HEK293 (cell line): ENCODE data around the gene CYP26A1.

Experiments used
- CTCF ChIA-PET: fragments of 350-600 bp; formaldehyde crosslinking; extraction: SDS; loops from one replicate; lab custom pipeline; 2021; ENCODE audit warnings: antibody characterized with exemption; lab: Yijun Ruan, JAX
- POLR2A ChIA-PET: fragments of 300-600 bp; formaldehyde crosslinking; extraction: SDS; loops from one replicate; lab custom pipeline; 2020; ENCODE audit warnings: antibody characterized with exemption, inconsistent platforms; lab: Yijun Ruan, JAX
- H3K27ac ChIP-seq: fragments of 200-500 bp; sonication (Bioruptor generic); 2 replicates; pipeline ENCODE4 v1.5.1; 2014; ENCODE audit warnings: low read depth, low read length, control low read depth, inconsistent platforms; ENCODE audit errors: extremely low read depth
- H3K36me3 ChIP-seq, 2 experiments: fragments of 200-500 bp in 1 of 2; sonication (Bioruptor generic) in 1 of 2; 1 replicate in 1 of 2; 2 replicates in 1 of 2; pipeline ENCODE4 v1.5.1; 2014 to 2017; ENCODE audit warnings: inconsistent platforms in 2 of 2, low read length in 2 of 2; ENCODE audit not compliant: control insufficient read depth in 2 of 2, insufficient read depth in 1 of 2
- H3K4me1 ChIP-seq: fragments of 200-500 bp; sonication (Bioruptor generic); 2 replicates; pipeline ENCODE4 v1.5.1; 2014; ENCODE audit warnings: mild to moderate bottlenecking, low read length, inconsistent platforms; ENCODE audit not compliant: control insufficient read depth, insufficient read depth
- H3K4me3 ChIP-seq: 2 replicates; pipeline ENCODE4 v1.5.1; 2011; ENCODE audit warnings: low read depth, mild to moderate bottlenecking, control low read depth, low read length, moderate library complexity
- H3K9me3 ChIP-seq: fragments of 200-500 bp; sonication (Bioruptor generic); 2 replicates; pipeline ENCODE4 v1.5.1; 2014; ENCODE audit warnings: low read depth, low read length, inconsistent platforms; ENCODE audit not compliant: control insufficient read depth, insufficient read depth
- CTCF ChIP-seq: fragments of 450-650 bp; formaldehyde crosslinking; IDR thresholded peaks from 2 replicates; pipeline ENCODE4 v1.5.1; 2016; ENCODE audit warnings: missing biosample characterization, missing genetic modification characterization
- GLIS2 ChIP-seq: fragments of 450-650 bp; formaldehyde crosslinking; IDR thresholded peaks from 2 replicates; pipeline ENCODE4 v1.5.1; 2016; ENCODE audit warnings: missing biosample characterization, missing genetic modification characterization
- PBX3 ChIP-seq: sonication (generic); formaldehyde crosslinking; IDR thresholded peaks from 2 replicates; pipeline ENCODE4 v1.8.1; 2022; ENCODE audit warnings: mild to moderate bottlenecking, moderate library complexity, missing genetic modification reagents
- REST ChIP-seq: fragments of 450-650 bp; formaldehyde crosslinking; IDR thresholded peaks from 2 replicates; pipeline ENCODE4 v1.5.1; 2016; ENCODE audit warnings: missing biosample characterization, missing genetic modification characterization
- ZBTB26 ChIP-seq: fragments of 450-650 bp; formaldehyde crosslinking; optimal IDR thresholded peaks from 2 replicates; pipeline ENCODE3; 2016; ENCODE audit warnings: missing biosample characterization, mild to moderate bottlenecking, missing genetic modification characterization
- ZBTB48 ChIP-seq: fragments of 450-650 bp; formaldehyde crosslinking; IDR thresholded peaks from 2 replicates; pipeline ENCODE4 v1.5.1; 2016; ENCODE audit warnings: missing biosample characterization, missing genetic modification characterization
- ZBTB49 ChIP-seq: fragments of 450-650 bp; formaldehyde crosslinking; IDR thresholded peaks from 2 replicates; pipeline ENCODE4 v1.5.1; 2016; ENCODE audit warnings: missing biosample characterization, missing genetic modification characterization, low read depth
- ZBTB7A ChIP-seq: fragments of 450-650 bp; formaldehyde crosslinking; IDR thresholded peaks from 2 replicates; pipeline ENCODE4 v1.5.1; 2016; ENCODE audit warnings: low read depth, missing biosample characterization, missing genetic modification characterization
- ZNF146 ChIP-seq: fragments of 450-650 bp; formaldehyde crosslinking; IDR thresholded peaks from 2 replicates; pipeline ENCODE4 v1.5.1; 2016; ENCODE audit warnings: missing biosample characterization, missing genetic modification characterization
- ZNF416 ChIP-seq: fragments of 450-650 bp; formaldehyde crosslinking; IDR thresholded peaks from 2 replicates; pipeline ENCODE4 v1.5.1; 2016; ENCODE audit warnings: missing biosample characterization, missing genetic modification characterization
- ZNF423 ChIP-seq: fragments of 450-650 bp; formaldehyde crosslinking; IDR thresholded peaks from 2 replicates; pipeline ENCODE4 v1.5.1; 2016; ENCODE audit warnings: missing biosample characterization, missing genetic modification characterization
- ZNF549 ChIP-seq: fragments of 450-650 bp; IDR thresholded peaks from 2 replicates; pipeline ENCODE4 v1.5.1; 2018; ENCODE audit warnings: missing biosample characterization, missing genetic modification characterization, mild to moderate bottlenecking, inconsistent platforms, moderate library complexity
- ZNF600 ChIP-seq: fragments of 450-650 bp; formaldehyde crosslinking; IDR thresholded peaks from 2 replicates; pipeline ENCODE4 v1.5.1; 2016; ENCODE audit warnings: missing biosample characterization, missing genetic modification characterization
- ZNF621 ChIP-seq: fragments of 450-650 bp; formaldehyde crosslinking; IDR thresholded peaks from 2 replicates; pipeline ENCODE4 v1.5.1; 2017; ENCODE audit warnings: missing biosample characterization, missing genetic modification characterization
- ZNF660 ChIP-seq: fragments of 450-650 bp; IDR thresholded peaks from 2 replicates; pipeline ENCODE4 v1.5.1; 2018; ENCODE audit warnings: missing biosample characterization, mild to moderate bottlenecking, missing genetic modification characterization
- ZNF664 ChIP-seq: fragments of 450-650 bp; formaldehyde crosslinking; IDR thresholded peaks from 2 replicates; pipeline ENCODE4 v1.5.1; 2016; ENCODE audit warnings: missing biosample characterization, missing genetic modification characterization
- ZNF701 ChIP-seq: fragments of 450-650 bp; formaldehyde crosslinking; IDR thresholded peaks from 2 replicates; pipeline ENCODE4 v1.5.1; 2016; ENCODE audit warnings: missing biosample characterization, missing genetic modification characterization
- ZNF791 ChIP-seq: fragments of 450-650 bp; formaldehyde crosslinking; IDR thresholded peaks from 2 replicates; pipeline ENCODE4 v1.5.1; 2016; ENCODE audit warnings: missing biosample characterization, missing genetic modification characterization
- ZNF792 ChIP-seq: fragments of 450-650 bp; formaldehyde crosslinking; IDR thresholded peaks from 2 replicates; pipeline ENCODE4 v1.5.1; 2016; ENCODE audit warnings: missing biosample characterization, missing genetic modification characterization
- ZNF830 ChIP-seq: fragments of 450-650 bp; IDR thresholded peaks from 2 replicates; pipeline ENCODE4 v1.5.0; 2018; ENCODE audit warnings: missing biosample characterization, missing genetic modification characterization, low read depth, mild to moderate bottlenecking, moderate library complexity
- TF ChIP-seq, protein P1 (sequence below): fragments of 450-650 bp; formaldehyde crosslinking; IDR thresholded peaks from 2 replicates; pipeline ENCODE4 v1.5.1; 2016; ENCODE audit warnings: missing biosample characterization, missing genetic modification characterization
- TF ChIP-seq, protein P2 (sequence below): fragments of 450-650 bp; formaldehyde crosslinking; IDR thresholded peaks from 2 replicates; pipeline ENCODE4 v1.5.1; 2017; ENCODE audit warnings: missing biosample characterization, missing genetic modification characterization

Gene CYP26A1

GRCh38 chr10:93074147-93074596 lies 479 bp downstream of the CYP26A1 start:
- Histone ChIP-seq H3K9me3 (no peaks in the 10 kb centered on the region), H3K4me3 (peak overlapping the region; percentile 52), H3K4me1 (no peaks in the 10 kb centered on the region; the same call in none of the 2 replicates), H3K27ac (no peak overlapping the region; the same call in 1 of the 2 replicates), H3K36me3 (no peaks in the 10 kb centered on the region)
- ChIA-PET CTCF (interaction anchor here (0.6 to 3.0 kb wide), 5 partner anchors 66 to 412 kb away, joined by 3 to 10 read pairs (median 3); no protein-coding TSS in a partner anchor), POLR2A (no interaction called here)
- no peak for TF ChIP-seq ZNF549 (tag by site-specific recombination)
- TF ChIP-seq ZNF664 (tag by site-specific recombination), result no peak
- TF ChIP-seq, protein P1, sequence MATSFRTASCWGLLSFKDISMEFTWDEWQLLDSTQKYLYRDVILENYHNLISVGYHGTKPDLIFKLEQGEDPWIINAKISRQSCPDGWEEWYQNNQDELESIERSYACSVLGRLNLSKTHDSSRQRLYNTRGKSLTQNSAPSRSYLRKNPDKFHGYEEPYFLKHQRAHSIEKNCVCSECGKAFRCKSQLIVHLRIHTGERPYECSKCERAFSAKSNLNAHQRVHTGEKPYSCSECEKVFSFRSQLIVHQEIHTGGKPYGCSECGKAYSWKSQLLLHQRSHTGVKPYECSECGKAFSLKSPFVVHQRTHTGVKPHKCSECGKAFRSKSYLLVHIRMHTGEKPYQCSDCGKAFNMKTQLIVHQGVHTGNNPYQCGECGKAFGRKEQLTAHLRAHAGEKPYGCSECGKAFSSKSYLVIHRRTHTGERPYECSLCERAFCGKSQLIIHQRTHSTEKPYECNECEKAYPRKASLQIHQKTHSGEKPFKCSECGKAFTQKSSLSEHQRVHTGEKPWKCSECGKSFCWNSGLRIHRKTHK (tag by site-specific recombination), result no peak
- TF ChIP-seq REST (tag by site-specific recombination), result no peak
- no peak for TF ChIP-seq ZNF830 (tag by site-specific recombination)
- TF ChIP-seq GLIS2 (tag by site-specific recombination), result no peak
- 0 out of 2 replicates have a peak, but pooled peaks have one; percentile 16 for TF ChIP-seq ZNF600 (tag by site-specific recombination)
- TF ChIP-seq ZBTB48 (tag by site-specific recombination), result no peak
- no peak for TF ChIP-seq ZNF701 (tag by site-specific recombination)
- no peak for TF ChIP-seq ZNF416 (tag by site-specific recombination)
- no peak for TF ChIP-seq ZBTB7A (tag by site-specific recombination)
- no peak for TF ChIP-seq ZBTB49
- TF ChIP-seq, protein P2, sequence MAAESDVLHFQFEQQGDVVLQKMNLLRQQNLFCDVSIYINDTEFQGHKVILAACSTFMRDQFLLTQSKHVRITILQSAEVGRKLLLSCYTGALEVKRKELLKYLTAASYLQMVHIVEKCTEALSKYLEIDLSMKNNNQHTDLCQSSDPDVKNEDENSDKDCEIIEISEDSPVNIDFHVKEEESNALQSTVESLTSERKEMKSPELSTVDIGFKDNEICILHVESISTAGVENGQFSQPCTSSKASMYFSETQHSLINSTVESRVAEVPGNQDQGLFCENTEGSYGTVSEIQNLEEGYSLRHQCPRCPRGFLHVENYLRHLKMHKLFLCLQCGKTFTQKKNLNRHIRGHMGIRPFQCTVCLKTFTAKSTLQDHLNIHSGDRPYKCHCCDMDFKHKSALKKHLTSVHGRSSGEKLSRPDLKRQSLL (tag by site-specific recombination), result no peak
- 0 out of 2 replicates have a peak, but pooled peaks have one; percentile 31 for TF ChIP-seq ZNF660 (tag by site-specific recombination)
- peak; percentile 28 for TF ChIP-seq ZBTB26 (tag by site-specific recombination)
- peak; percentile 82 for TF ChIP-seq CTCF
- TF ChIP-seq ZNF621 (tag by site-specific recombination), result no peak
- TF ChIP-seq ZNF792, result no peak
- TF ChIP-seq ZNF423 (tag by site-specific recombination), result no peak
- TF ChIP-seq ZNF146 (tag by site-specific recombination), result no peak
- TF ChIP-seq PBX3, result no peak
- TF ChIP-seq ZNF791, result no peak
